ENCODE measurements around the gene SLC5A1.

DNA sequence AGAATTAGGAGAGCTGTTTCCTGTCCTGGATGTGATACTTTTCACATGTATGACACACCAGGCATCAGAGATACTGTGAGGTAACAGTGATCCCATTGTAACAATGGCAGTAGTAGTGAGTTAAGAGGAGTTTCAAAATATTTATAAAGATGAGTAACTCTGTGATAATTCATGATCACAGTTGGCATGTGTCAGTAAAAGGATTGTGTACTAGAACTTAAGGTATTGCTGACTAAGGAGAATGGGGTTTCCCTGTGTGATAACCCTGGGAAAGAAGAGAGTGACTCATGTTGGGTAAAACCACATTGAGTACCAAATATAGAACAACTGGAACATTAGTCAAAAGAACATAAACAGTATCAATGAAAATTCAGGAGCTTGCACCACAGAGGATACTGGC, 22.9 kb upstream of the SLC5A1 start:
- no peak for TF ChIP-seq POLR2A (IDR thresholded peaks at IDR 0.05)
- TF ChIP-seq, protein P1, sequence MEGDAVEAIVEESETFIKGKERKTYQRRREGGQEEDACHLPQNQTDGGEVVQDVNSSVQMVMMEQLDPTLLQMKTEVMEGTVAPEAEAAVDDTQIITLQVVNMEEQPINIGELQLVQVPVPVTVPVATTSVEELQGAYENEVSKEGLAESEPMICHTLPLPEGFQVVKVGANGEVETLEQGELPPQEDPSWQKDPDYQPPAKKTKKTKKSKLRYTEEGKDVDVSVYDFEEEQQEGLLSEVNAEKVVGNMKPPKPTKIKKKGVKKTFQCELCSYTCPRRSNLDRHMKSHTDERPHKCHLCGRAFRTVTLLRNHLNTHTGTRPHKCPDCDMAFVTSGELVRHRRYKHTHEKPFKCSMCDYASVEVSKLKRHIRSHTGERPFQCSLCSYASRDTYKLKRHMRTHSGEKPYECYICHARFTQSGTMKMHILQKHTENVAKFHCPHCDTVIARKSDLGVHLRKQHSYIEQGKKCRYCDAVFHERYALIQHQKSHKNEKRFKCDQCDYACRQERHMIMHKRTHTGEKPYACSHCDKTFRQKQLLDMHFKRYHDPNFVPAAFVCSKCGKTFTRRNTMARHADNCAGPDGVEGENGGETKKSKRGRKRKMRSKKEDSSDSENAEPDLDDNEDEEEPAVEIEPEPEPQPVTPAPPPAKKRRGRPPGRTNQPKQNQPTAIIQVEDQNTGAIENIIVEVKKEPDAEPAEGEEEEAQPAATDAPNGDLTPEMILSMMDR (IDR thresholded peaks at IDR 0.05): no peak
